OCI-LY7 (cell line): ENCODE results near the gene CARD8.
"Not testable (repeated sequence)": the region's sequence is repeated elsewhere in the genome, so short reads cannot be mapped to it uniquely, and the experiment has no call there.

Experiments used
- EZH2phosphoT487 ChIP-seq: fragments of 200-600 bp; sonication (generic); IDR thresholded peaks from 2 replicates; pipeline ENCODE4 v1.6.1; 2018; ENCODE audit warnings: low read depth, borderline replicate concordance, mild to moderate bottlenecking, mixed run types, antibody characterized with exemption, low read length, moderate library complexity, mixed read lengths
- TF ChIP-seq, protein P1 (sequence below): fragments of 200-600 bp; sonication (generic); conservative IDR thresholded peaks from 2 replicates; pipeline ENCODE4 v1.5.1; 2014; ENCODE audit warnings: mild to moderate bottlenecking, antibody characterized with exemption, low read length, moderate library complexity, mixed read lengths

DNA sequence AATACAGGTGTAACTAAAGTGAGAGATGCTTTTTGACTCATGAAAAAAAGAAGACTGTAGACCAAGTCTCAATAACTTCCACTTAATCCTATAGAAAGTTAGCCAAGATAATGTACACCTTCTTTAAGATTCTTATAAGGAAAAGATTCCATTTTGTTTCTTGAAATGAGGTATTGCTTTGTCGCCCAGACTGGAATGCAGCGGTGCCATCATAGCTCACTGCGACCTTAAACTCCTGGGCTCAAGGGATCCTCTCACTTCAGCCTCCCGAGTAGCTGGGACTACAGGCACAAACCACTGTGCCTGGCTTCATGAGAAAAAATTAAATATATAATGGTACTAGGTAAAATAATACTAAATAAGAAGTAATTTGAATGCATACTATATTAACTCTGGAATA lies 3.3 kb upstream of the CARD8 start:
- TF ChIP-seq, protein P1, sequence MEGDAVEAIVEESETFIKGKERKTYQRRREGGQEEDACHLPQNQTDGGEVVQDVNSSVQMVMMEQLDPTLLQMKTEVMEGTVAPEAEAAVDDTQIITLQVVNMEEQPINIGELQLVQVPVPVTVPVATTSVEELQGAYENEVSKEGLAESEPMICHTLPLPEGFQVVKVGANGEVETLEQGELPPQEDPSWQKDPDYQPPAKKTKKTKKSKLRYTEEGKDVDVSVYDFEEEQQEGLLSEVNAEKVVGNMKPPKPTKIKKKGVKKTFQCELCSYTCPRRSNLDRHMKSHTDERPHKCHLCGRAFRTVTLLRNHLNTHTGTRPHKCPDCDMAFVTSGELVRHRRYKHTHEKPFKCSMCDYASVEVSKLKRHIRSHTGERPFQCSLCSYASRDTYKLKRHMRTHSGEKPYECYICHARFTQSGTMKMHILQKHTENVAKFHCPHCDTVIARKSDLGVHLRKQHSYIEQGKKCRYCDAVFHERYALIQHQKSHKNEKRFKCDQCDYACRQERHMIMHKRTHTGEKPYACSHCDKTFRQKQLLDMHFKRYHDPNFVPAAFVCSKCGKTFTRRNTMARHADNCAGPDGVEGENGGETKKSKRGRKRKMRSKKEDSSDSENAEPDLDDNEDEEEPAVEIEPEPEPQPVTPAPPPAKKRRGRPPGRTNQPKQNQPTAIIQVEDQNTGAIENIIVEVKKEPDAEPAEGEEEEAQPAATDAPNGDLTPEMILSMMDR = not testable (repeated sequence)
- TF ChIP-seq EZH2phosphoT487 = not testable (repeated sequence)
